ENCODE measurements around the gene COX10.

The COX10 gene

DNA sequence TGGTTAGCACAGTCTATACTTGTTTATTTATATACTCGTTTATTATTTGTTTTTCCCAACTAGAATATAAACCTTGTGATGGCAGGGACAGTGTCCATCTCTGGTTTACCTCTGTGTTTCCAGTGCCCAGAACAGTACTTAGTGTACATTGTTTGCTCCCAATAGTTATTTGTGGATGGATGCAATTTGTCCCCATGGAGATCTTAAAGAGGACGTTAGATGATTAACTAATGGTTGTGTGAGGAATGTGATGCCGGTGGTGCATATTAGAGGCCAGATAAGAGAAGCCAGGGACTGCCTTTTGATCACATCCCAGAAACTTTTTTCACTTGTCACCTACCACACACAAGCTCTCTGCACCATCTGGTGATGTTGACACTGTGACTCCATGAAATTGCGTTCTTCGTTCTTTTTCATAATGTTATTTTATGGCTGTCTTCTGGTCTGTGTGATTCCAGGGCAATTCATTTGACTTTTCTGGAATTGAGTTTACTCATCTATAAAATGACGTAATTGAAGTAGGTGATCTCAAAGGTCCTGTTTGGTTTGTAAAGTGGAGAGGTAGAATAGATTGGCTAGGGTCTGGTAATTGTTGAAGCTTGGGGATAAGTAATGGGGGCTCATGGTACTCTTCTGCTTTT is 1.2 kb downstream of the COX10 start:
- no peak for DNase-seq (ENCODE audit: low read depth)

DNA sequence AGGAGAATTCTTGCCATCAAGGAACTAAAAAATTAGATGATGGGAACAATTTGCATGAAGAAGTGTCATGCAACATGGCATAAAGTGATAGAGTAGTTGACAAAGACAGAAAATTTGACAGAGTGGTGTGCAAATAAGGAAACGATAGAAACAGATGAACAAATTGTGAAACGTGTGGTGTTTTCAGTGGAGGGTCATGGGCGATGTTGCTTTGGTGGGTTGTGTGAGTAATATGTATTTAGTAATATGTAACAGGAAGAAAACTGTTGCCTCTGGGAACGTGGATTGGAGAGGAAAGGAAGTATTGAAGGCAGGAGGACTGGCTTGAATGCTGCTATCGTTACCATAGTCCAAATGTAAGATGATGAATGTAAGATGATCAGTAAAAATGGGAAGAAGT is 3.6 kb downstream of the COX10 start:
- no peak for DNase-seq (ENCODE audit: low read depth)

DNA sequence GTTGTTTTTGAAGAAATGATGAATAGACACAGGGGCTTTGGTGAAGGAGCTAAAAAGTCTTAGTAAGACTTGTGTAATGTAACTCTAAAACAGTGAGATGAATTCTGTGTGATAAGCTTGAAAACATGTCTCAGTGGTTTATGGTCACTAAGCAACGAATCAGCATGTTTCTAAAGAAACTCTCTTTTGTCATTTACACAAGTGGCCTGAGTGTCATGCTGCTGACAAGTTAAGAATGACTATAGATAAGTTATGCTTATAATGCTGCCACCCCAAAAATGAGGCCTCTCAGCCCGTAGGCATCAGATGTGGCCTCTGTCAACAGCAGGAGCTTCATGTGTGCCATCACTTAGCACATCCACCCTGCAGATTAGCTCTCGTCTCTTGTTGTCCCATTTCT is 8.7 kb downstream of the COX10 start:
- no peak for DNase-seq (ENCODE audit: low read depth)

DNA sequence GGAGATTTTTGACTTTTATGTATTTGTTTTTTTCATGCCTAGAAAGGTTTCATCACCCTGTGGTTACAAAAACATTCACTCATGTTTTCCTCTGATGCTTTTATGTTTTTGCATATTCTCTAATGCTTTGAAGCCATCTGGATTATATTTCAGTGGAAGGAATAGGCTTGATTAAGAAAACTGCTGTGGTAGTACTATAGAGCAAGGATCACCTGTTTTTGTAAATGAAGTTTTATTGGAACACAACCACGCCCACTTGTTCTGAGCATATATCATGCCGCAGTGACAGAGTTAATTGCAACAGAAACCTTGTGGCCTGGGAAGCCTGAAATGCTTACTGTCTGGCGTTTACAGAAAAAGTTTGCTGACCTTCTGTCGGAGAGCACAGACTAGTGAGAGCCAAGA is 11.5 kb downstream of the COX10 start:
- no peak for DNase-seq (ENCODE audit: low read depth)

DNA sequence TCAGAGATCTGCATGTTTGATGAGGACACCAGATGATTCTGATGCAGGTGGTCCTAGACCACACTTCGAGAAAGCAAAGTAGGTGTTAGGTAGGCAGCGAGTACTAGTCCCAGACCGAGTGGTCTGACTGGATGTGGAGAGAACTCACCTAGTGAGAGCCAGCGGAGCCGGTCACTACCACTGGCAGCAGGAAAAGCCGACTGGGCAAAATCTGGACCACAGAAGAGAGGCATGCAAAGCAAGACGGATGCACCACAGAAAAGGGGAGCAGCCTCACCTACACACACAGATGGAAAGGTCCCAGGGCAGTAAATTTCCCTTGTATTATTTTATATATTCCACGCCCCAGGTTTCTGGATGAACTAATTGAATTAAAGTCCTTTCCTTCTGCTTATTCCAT is 13.5 kb downstream of the COX10 start:
- DNase-seq (ENCODE audit: low read depth): no peak

DNA sequence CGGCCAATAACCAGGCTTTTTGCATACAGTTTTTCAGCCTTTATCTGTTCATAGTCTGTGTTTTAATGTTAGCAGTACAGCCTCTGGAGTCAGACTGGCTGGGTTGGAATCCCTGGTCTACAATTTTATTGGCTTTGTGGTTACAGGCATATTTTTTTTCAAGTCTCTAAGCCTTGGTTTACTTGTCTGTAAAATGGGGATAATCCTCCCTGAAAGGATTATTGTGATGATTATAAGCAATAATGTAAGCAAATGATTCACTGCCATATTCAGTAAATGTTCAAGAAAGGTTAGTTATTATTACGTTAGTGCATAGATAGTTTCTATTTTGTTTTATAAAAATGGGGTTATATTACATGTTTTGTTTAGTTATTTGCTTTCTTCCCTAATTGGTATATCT is 15.7 kb downstream of the COX10 start:
- DNase-seq (ENCODE audit: low read depth): no peak

DNA sequence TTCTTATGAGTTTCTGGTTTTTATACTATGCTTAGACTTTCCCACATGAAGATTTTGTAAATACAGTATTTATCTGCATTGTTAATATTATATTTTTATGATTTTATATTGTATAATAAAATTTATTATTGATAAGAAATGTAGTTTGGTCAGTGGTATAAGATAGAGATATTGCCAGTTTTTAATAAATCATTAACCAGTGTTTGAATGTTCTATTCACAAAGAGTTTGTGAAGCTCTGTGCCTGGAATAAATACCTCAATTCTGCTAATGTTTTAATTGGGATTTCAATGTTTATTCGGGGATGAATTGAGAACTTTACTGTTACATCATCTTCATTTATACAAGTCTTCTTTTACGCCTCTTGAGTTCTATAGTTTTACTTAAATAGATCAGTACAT is 16.9 kb downstream of the COX10 start:
- no peak for DNase-seq (ENCODE audit: low read depth)

DNA sequence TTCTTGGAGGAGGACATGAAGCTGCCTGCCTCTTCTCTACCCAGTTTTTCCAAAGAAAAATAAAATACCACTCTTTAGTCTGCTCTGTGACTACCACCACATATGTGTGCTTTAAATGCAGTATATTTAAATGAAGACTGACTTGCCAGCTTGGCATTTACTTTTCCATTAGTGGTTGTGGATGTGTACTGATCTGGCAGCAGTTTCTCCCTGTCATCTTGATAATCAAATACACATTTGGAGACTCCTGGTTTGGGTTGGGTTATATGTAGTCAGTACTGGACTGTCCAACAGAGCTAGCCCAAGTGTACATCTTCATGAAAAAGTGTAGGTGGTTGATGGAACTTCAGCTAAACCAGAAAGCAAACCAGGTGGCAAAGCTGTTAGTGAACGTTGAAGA is 19.9 kb downstream of the COX10 start:
- DNase-seq (ENCODE audit: low read depth): no peak

DNA sequence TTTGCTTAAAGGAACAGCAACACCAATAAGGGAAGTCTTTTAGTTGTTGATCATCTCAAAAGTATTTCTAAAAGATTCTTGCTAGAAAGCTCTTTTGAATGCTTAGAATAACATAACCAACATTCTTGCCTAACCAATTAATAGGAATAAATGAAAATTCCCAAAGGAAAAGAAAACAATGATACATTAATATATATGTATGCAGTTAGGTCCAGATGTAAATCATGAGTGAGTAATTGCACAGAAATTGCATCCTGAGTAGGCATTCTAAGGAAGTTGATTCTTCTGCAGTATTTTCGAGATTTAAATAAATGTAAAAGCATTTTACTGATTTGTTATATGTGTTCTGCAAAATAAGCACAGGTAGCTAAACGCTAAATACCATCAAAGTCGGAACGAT is 22.1 kb downstream of the COX10 start:
- no peak for DNase-seq (ENCODE audit: low read depth)

DNA sequence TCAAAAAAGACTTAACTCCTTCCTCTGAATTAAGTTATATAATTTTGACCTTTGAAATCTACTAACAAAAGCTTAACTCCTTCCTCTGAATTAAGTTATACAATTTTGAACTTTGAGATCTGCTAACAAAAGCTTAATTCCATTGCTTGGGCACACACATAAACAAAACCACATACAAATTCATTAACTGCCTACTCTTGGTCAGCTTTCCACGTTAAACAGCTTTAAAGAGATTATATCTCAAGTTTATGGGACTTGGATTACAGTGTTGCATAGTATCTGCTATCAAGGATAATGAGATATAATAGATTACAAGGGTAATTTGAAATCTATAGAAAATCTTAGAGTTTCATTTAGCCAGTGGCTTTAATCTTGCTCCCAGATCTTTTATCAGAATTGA is 23.5 kb downstream of the COX10 start:
- DNase-seq (ENCODE audit: low read depth): no peak

DNA sequence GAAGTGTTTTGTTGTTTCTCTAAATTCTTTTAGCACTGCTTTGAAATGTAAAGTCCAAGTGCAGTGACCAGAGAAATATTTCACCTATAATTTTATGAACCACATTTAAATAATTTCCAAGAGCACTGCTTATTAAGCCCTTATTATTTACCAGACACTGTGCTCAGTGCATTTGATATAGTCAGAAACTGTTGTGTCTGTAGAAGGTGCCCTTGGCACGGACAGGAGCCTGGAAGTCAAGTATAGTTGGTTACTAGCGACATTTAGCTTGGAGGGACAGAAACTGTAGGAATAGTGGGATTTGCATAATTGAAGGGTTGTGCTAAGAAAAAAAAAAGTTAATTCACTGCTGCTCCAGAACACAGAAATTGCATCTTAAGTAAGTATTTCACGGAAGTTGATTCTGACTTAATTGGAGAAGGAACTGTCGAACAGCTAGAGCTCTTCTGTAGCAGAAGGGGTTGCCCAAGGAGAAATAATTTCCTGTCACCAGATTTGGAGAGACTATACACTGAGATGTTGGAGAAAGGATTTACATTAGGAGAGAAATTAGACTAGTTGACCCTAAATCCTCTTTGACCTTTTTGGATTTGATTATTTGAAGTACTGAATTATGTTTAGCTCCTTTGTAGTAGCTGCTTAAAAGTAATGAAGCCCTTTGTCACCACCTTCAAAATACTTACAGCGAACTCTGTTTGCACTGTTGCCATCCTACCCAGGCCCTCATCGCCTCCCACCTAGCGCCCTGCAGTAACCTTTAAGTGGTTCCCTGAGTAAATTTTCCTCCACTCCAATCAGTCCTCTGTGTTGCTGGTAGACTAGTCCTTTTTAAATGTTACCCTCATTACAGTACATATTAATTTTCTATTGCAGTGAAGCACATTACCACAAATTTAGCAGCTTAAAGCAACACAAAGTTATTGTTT is 25.6 kb downstream of the COX10 start:
- DNase-seq (ENCODE audit: low read depth): no peak

DNA sequence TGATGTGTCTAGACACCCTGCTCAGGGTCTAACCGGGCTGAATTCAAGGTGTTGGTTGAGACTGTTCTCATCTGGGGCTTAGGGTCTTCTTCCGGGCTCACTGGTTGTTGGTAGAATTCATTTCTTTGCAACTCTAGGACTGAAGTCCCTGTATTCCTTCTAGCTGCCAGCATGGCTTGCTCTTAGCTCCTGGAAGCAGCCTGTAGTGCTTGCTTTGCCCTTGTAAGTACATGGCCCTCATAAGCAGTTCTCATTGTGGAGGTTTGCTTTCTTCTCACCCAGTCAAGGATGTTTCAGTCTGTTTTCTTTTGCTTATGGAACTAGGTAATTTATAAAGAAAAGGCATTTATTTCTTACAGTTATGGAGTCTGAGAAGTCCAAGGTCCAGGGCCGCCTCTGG is 26.3 kb downstream of the COX10 start:
- DNase-seq (ENCODE audit: low read depth): no peak

DNA sequence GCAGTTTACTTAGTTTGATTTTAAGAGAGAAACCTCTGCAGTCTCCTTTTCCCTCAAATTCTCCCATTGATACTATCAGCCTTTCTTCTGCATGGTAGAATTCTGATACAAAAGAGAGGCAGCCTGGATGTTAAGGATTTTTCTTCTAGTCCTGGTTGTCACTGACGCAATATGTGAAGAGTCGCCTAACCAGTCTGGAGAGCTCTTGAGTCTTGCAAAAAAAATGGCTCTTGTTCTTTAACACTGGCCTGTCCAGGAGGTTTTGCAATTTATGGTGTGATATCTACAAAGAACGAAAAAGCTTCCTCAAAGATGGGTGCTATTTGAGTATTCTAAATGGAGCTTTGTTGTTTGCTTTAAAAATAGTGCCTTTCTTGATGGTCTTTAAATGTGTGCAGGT is 28.9 kb downstream of the COX10 start:
- no peak for DNase-seq (ENCODE audit: low read depth)

DNA sequence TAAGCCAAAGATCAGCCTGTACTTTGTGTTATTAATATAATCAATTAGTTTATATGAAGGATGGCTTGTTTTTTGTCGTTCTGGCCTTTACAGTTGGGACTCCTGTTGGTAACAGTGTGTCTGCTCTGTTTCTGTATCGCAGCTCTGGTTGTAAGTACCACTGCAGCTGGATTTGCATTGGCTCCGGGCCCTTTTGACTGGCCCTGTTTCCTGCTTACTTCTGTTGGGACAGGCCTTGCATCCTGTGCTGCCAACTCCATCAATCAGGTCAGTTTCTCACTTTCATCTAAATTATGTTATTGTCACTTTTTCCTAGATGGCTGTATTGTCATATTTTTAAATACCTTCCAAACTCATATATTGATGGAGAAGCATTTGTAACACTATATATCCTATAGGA is 32.7 kb downstream of the COX10 start:
- no peak for DNase-seq (ENCODE audit: low read depth)

DNA sequence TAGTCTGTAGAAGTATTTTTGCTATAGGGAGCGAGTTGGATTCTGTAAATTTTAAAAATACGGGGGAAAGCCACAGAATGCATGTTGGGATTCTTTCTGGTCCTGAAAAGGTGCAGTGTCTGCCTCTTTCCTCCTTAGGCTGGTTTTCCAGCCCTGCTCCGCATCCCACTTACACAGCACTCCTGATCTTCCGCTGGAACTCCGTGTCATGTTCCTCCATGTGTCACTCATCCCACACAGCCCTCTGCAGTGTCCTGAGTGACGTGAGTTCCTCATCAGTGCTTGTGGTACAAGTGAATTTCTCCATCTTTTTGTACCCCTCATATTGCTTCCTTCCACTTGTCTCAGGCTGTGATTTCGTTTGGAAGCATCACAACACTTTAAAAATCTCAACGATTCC is 34.5 kb downstream of the COX10 start:
- DNase-seq (ENCODE audit: low read depth): no peak

DNA sequence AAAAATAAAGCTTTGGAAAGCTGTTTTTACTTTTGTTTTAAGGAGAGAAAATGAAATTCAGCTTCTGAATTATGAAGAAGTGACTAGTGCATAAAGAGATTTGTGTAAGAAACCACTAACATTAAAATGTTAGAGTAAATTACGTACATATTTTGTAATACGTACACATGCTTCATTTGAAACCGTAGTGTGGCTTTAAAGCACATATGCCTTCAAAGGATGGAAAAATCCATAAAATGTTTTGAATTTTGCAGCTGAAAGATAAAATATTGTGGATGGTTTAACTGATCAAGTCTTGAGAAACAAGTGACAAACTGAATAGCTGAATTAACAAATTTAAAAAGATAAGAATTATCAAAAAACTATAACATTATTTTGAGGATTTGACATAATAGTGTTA is 35.4 kb downstream of the COX10 start:
- no peak for DNase-seq (ENCODE audit: low read depth)

DNA sequence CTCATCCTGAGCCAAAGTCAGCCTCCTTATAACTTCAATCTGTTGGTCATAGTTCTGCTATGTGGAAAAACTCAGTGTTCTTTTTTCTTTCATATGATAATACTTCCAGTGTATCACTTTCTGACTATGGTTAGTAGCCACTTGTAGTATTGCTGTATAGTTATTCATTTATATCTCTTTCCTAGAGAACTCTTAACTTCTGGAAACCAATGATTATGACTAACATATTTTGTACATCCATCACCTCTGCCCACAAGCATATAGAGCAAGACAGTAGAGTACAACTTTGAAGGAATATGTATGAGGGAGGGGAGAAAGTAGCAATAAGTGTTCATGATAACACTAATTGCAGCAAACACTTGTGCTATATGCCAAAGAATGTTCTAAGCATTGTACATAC is 38.6 kb downstream of the COX10 start:
- DNase-seq (ENCODE audit: low read depth): no peak

DNA sequence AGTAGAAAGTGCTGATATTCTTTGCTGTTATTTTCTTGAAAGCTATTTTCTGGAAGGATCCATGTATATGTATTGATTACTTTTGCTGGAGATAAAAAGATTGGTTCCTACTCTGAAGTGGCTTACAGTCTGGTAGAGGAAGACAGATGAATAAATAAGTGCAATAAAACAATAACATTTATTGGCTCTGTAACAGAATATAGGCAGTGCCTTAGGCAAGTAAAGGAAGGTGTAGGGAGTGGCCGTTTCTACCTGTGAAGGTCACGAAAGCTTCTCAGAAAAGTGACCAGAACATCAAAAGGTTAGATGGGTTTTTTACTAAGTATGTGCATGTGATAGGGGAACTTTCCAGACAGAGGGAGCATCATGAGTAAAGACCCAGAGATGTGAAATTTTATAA is 43.1 kb downstream of the COX10 start:
- DNase-seq (ENCODE audit: low read depth): no peak

DNA sequence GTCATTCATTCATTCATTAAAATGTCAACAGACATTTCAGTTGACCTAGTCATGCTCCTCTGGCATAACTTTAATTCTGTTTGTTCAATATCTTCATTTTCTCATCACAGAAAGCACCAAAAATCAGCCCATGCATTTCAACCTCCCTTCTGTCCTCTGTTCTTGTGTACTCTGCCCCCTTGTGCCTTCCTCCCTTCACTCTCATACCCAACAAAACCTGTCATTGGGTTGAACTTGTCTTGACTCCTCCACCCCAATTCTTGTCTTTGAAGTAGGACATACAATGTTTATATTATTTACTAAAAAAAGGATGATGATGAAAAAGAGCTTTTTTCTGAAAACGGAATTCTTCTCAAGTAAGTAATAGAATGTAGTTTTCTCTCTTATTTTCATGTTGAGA is 43.8 kb downstream of the COX10 start:
- no peak for DNase-seq (ENCODE audit: low read depth)

DNA sequence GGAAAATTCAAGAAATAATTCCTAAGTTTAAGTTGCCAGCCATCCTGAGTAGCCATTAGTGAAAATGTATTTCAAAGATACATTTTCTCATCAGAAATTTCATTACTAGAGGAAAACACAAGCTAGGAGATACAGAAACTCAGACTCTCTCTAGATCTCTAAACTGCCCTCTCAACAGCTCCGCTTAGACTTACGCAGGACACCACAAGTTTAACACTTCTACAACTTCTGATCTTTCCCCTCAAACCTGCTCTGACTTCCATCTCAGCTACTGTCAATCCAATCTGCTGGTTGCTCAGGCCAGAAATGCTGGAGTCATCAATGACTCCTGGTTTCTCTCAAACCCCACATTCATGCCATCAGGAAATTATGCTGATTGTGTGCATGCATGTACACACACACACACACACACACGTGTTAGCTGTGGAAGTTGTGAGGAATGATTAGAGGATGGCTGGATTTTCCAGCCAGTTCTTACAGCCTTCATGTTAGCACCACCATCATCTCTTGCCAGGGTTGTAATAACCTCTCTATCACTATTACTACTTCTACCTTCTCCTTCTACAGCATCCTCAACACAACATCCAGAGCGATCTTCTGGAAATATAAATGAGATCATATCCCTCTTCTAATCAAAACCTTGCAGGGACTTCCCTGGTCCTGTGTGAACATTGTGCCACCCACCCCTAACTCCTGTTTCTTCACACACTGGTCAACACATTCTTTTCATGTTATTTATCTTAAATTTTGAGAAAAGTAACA is 47.1 kb downstream of the COX10 start:
- DNase-seq (ENCODE audit: low read depth): no peak

DNA sequence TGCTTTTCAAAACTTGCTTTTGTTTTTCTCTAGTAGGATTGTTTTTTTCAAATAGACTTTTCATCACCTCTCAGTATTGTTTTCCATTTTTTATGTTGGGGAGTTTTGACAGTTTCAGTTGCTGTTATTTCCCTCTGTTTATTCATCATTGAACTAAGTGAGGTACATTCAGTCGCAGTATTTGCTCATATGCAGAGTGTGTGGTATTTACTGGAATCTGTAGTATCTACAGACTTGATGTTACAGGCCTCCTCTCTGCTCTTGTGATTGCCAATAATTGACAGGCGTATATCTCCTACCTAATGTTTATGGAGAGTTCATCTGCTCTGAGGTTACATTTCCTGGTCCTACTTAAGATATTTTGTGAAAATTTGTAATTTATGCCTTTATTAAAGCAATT is 49.6 kb downstream of the COX10 start:
- no peak for DNase-seq (ENCODE audit: low read depth)

DNA sequence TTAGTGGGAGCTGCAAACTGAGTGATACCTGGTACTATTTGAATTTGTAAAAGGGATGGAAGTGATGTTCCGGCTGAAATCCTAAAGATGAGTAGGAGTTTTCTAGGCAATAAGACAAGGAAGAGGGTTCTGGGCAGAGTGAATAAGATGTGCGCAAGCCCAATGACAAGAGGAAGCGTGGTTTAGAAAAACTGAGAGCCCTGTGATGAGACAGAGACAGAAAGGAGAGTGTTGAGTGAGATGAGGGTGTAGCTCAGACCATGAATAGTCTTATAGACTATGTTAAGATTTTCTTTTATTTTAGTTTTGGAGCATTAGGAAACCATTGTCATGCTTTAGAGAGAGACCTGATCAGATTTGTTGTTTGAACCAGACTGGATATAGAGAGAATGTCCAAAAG is 50.2 kb downstream of the COX10 start:
- no peak for DNase-seq (ENCODE audit: low read depth)

DNA sequence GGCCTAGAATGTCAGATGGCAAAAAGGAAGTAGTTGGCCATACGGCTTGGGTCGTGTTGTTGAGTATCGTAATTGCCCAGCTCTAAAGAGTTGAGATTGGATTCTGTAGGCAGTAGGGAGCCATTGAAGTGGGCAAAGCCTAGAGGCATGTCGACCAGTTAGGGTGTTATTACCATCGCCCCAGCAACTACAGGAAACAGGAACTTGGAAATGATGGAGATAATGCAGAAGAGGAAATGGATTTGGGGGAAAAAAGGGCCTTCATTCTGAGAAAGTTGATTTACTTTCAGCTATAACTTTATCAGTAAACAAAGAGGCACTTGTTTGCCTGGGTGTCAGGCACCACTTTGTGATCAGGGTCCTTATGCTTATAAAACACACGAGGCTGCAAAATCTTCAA is 52.6 kb downstream of the COX10 start:
- no peak for DNase-seq (ENCODE audit: low read depth)

Measured in stimulated activated CD8-positive, alpha-beta memory T cell treated with anti-CD3 and anti-CD28 coated beads, Interleukin-15, amount 100 ng/mL, for 24 hours (primary cell).